ENCODE measurements around the gene MSX2. TPM values are rescaled to one million over a fixed set of nuclear protein-coding genes. Genes with fewer than 3 reads are reported as not detected.

Gene MSX2
- total RNA-seq, 4 donors from 2014 or later, result 0.95 to 2.1 (median 1.1) TPM

- no peaks in the 10 kb centered on the region for H3K36me3 ChIP-seq
- no peak overlapping the region for H3K4me3 ChIP-seq
- no peak overlapping the region for H3K27ac ChIP-seq
- no peaks in the 10 kb centered on the region for H3K9me3 ChIP-seq
- in situ Hi-C loops (cut with MboI; ENCODE audit: low sequenced_read_pairs in 4 of 4), result no loop called here
- TF ChIP-seq POLR2A (IDR thresholded peaks at IDR 0.05) (no peak), CTCF (IDR thresholded peaks at IDR 0.05 in 4 of 5, conservative IDR thresholded peaks at IDR 0.05 in 1 of 5) (no peak)
- DNase-seq (no peak), ATAC-seq (no peak)
- peaks cover 4 to 11% of the 10 kb centered on the region in 2 donors for H3K4me1 ChIP-seq
- intact Hi-C loops (cut with DNase I; ENCODE audit: low total_unique reads), result no loop called here
- H3K27me3 ChIP-seq, result peaks cover 51 to 72% (median 67%) of the 10 kb centered on the region in 3 donors
Measured at GRCh38 chr5:174719793-174720611, 4.4 kb upstream of the MSX2 start.

- Histone ChIP-seq H3K36me3 (no peaks in the 10 kb centered on the region), H3K27ac (no peak overlapping the region), H3K9me3 (no peaks in the 10 kb centered on the region), H3K4me3 (peak overlapping the region; percentile 28 to 49 (median 36)), H3K27me3 (peaks cover 51 to 72% (median 61%) of the 10 kb centered on the region in 3 donors), H3K4me1 (peaks cover 9 to 12% of the 10 kb centered on the region in 2 donors)
- TF ChIP-seq POLR2A (IDR thresholded peaks at IDR 0.05) (no peak), CTCF (IDR thresholded peaks at IDR 0.05 in 4 of 5, conservative IDR thresholded peaks at IDR 0.05 in 1 of 5) (no peak)
- in situ Hi-C loops (cut with MboI; ENCODE audit: low sequenced_read_pairs in 4 of 4), result no loop called here
- intact Hi-C loops (cut with DNase I; ENCODE audit: low total_unique reads), result no loop called here
- no peak for ATAC-seq
- DNase-seq, result no peak
Measured at GRCh38 chr5:174720612-174721529, 3.5 kb upstream of the MSX2 start.

GRCh38 chr5:174721530-174722432, 2.6 kb upstream of the MSX2 start:
- peak overlapping the region; percentile 28 to 40 (median 36) for H3K4me3 ChIP-seq
- no peaks in the 10 kb centered on the region for H3K9me3 ChIP-seq
- H3K36me3 ChIP-seq, result no peaks in the 10 kb centered on the region
- TF ChIP-seq POLR2A (IDR thresholded peaks at IDR 0.05) (no peak), CTCF (IDR thresholded peaks at IDR 0.05 in 4 of 5, conservative IDR thresholded peaks at IDR 0.05 in 1 of 5) (no peak)
- intact Hi-C loops (cut with DNase I; ENCODE audit: low total_unique reads), result no loop called here
- H3K27me3 ChIP-seq, result peaks cover 51 to 65% (median 61%) of the 10 kb centered on the region in 3 donors
- DNase-seq (no peak), ATAC-seq (no peak)
- H3K27ac ChIP-seq, result no peak overlapping the region
- in situ Hi-C loops (cut with MboI; ENCODE audit: low sequenced_read_pairs in 4 of 4), result no loop called here
- H3K4me1 ChIP-seq, result peaks cover 11 to 13% of the 10 kb centered on the region in 2 donors

GRCh38 chr5:174722500-174722899, 1.9 kb upstream of the MSX2 start:
- no peak for TF ChIP-seq POLR2A (IDR thresholded peaks at IDR 0.05)
- no peak for TF ChIP-seq CTCF (IDR thresholded peaks at IDR 0.05 in 4 of 5, conservative IDR thresholded peaks at IDR 0.05 in 1 of 5)
- ATAC-seq (no peak), DNase-seq (no peak)
- no peaks in the 10 kb centered on the region for H3K36me3 ChIP-seq
- H3K4me1 ChIP-seq, result peaks cover 11 to 13% of the 10 kb centered on the region in 2 donors
- H3K27ac ChIP-seq, result no peak overlapping the region
- H3K4me3 ChIP-seq, result no peak overlapping the region
- in situ Hi-C loops (cut with MboI; ENCODE audit: low sequenced_read_pairs in 4 of 4), result no loop called here
- peaks cover 51 to 62% (median 54%) of the 10 kb centered on the region in 3 donors for H3K27me3 ChIP-seq
- intact Hi-C loops (cut with DNase I; ENCODE audit: low total_unique reads), result no loop called here
- no peaks in the 10 kb centered on the region for H3K9me3 ChIP-seq
